Activated effector memory CD4-positive, alpha-beta T cell treated with anti-CD3 and anti-CD28 coated beads, Interleukin-2, amount 50 U/mL, for 16 hours (primary cell): ENCODE data around the gene MOGAT3.

Source experiments
- DNase-seq: peaks from one replicate; pipeline ENCODE4 v3.0.0-alpha.2; 2020

MOGAT3 gene

DNA sequence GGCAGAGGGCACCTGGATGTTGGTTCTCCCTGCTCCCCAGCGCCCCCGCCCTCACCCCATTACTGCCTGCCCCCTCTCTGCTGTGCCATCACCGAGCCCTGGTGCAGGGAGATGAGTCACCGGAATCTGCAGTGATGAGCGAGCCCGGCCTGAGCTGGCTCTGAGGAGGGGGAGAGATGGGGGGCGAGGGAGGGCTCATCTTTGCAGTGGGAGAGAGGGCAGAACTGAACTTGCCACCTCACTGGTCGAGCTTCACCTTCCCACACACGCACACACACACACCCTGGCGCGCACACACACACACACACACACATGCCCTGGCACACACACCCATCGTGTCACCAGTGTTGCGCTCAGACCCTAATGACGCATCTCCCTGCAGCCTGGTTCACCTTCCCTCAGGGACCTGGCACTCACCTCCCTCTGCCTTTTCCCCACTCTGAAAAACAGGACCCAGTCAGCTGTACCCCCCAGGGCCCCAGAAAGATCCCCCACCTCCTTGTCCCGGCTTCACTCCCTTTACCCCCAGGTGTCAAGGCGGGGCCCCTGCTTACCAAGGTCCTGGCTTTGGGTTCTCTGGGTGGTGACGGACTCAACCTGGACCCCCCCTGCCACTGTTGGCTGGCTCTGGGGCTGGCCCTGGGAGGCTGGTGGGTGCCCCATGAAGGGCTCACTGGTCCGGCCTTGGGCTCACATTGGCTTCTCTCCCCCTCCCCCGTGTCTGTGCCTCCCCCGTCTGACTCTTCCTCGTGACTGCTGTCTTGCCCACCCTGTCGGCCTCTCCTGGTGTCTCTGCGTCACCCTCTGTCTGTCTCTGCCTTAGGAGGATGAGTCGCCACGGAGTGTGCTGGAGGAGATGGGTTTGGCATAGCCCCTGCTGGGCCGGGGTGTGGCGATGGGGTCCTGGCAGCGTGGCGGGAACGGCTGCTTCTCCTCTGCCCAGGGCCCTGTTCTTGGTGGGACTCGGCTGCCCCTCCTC lies 40.9 kb downstream of the MOGAT3 start:
- DNase-seq = no peak

DNA sequence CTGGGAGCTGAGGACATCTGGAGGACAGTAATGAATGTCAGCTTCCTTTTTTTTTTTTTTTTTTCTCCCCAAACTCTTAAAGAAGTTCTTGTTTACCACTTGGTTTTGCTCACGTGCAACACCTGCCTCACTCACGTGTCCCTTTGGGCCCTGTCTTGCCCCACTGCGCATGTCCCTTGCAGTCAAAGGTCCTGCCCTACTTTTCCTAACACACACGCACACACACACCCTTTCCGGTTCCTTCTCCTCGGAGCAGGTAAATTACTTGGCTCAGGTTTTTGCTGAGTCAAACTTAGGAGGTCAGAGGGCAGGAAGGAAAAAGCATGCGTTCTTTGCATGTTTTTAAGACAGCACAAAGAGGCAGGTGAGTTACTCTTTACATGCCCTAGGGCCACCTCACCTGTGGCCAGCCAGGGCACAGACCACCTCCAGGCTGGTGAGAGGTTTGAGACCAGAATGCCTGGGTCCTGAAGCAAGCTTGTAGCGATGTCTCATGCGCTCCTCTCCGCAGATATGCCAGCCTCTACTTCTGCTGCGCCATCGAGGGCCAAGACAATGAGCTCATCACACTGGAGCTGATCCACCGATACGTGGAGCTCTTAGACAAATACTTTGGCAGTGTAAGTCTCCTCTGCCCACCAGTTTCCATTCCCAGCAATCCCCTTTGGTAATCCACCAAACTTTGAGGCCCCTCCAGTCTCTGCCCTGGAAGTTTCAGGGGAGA lies 43.8 kb downstream of the MOGAT3 start:
- no peak for DNase-seq

DNA sequence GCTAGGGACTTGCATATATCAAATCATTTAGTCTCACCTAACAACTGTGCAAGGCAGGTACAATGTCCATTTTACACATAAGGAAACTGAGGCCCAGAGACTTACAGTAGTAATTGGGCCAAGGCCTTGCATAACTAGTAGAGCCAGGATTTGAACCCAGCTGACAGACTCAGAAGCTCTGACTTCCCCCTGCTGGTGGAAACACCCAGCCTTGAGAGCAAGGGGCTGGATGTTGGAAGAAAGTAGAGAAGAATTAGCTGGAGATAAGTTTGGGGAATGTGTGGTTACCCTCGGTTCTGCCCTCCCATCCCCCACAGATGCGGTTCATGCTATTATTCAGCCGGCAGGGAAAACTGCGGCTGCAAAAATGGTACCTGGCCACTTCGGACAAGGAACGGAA lies 44.6 kb downstream of the MOGAT3 start:
- DNase-seq = no peak

- no peak for DNase-seq
These were observed 45.5 kb downstream of the MOGAT3 start for GRCh38 chr7:101155303-101155702.

GRCh38 chr7:101154693-101155102 lies 46.1 kb downstream of the MOGAT3 start:
- DNase-seq = peak; percentile 70

GRCh38 chr7:101153969-101154692 lies 46.7 kb downstream of the MOGAT3 start, which contains the start of gene AP1S1:
AP1S1 (plus strand) TSS chr7:101154476; CDS start chr7:101154515, 39 bp downstream.
- peak; percentile 96 for DNase-seq

DNA sequence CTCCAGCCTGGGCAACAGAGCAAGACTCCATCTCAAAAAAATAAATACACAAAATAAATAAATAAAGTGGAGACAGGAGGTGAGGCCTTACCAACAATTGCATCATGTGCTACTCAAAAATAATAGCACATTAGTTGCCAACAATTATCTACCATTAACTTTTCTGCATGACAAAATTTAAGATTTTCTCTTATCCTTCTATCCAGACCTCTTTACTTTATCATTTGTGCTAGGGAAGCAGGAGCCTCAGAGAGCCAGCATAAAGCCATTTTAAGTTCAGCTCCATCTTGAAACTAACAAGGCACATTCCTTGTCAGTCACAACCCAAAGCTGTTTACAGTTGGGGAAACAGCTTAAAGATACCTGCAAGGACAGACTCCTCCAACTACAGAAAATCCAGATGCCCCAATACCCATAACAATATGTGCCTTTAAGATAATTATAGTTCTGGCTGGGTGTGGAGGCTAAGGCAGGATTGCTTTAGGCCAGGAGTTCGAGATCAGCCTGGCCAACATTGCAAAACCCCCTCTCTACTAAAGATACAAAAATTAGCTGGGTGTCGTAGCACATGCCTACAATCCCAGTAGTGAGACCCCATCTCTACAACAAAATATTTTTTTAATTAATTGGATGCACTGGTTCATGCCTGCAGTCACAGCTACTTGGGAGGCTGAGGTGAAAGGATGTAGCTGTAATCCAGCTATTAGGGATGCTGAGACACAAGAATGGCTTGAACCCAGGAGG lies 48.8 kb downstream of the MOGAT3 start:
- DNase-seq = no peak
